HG03064 (cell line): ENCODE data around the gene CUL7.
A peak's percentile ranks its signal among the peaks of the same experiment; 100 is the strongest.

ENCODE experiments used
- ATAC-seq: cut with Tn5 transposase; IDR thresholded peaks from one replicate; pipeline ENCODE4 v1.9.1; 2021; ENCODE audit warnings: low read depth; ENCODE audit not compliant: unreplicated experiment

CUL7 gene

GRCh38 chr6:43077981-43078511 lies 24.4 kb upstream of the CUL7 start:
- ATAC-seq, result no peak

GRCh38 chr6:43077333-43077809 lies 23.7 kb upstream of the CUL7 start:
- ATAC-seq, result no peak

GRCh38 chr6:43076464-43077332 lies 23.0 kb upstream of the CUL7 start:
- ATAC-seq, result no peak

- ATAC-seq, result no peak
Observed at GRCh38 chr6:43075670-43076463, 22.2 kb upstream of the CUL7 start, which contains the start of gene PTK7. TSS of gene PTK7 (plus strand) at chr6:43076314. CDS start at chr6:43076489, 175 bp downstream.

GRCh38 chr6:43074847-43075669 lies 21.4 kb upstream of the CUL7 start:
- ATAC-seq, result no peak

GRCh38 chr6:43070028-43070632 lies 16.5 kb upstream of the CUL7 start:
- no peak for ATAC-seq

- ATAC-seq, result no peak
Observed at GRCh38 chr6:43062818-43063217, 9.2 kb upstream of the CUL7 start.

GRCh38 chr6:43061861-43062260 lies 8.2 kb upstream of the CUL7 start:
- ATAC-seq, result no peak

GRCh38 chr6:43060755-43061633 lies 7.3 kb upstream of the CUL7 start:
- ATAC-seq, result no peak

- ATAC-seq, result no peak
Observed at GRCh38 chr6:43060034-43060754, 6.5 kb upstream of the CUL7 start.

- ATAC-seq, result peak; percentile 85
Observed at GRCh38 chr6:43059168-43060033, 5.8 kb upstream of the CUL7 start, which contains the start of the genes KLC4 and MRPL2. TSS of gene KLC4 (plus strand) at chr6:43059631. CDS start at chr6:43061336, 1,705 bp downstream. TSS of gene MRPL2 (minus strand) at chr6:43059434. CDS start at chr6:43059381, 53 bp downstream.

GRCh38 chr6:43058531-43058930 lies 4.9 kb upstream of the CUL7 start:
- ATAC-seq, result no peak

GRCh38 chr6:43055966-43056365 lies 2.3 kb upstream of the CUL7 start:
- ATAC-seq, result no peak

- no peak for ATAC-seq
Observed at GRCh38 chr6:43054206-43054943, 724 bp upstream of the CUL7 start.

GRCh38 chr6:43052842-43053544 lies 658 bp downstream of the CUL7 start:
- ATAC-seq, result peak; percentile 17
